DMS153 treated with DMSO at 0.1 percent for 48 hours (cell line): ENCODE data around the gene PIAS4.
"Not testable (repeated sequence)": the region's sequence is repeated elsewhere in the genome, so short reads cannot be mapped to it uniquely, and the experiment has no call there.

Experiments used
- DNase-seq: peaks from one replicate; lab custom pipeline; 2025; ENCODE audit not compliant: unreplicated experiment; lab: John Stamatoyannopoulos, UW

PIAS4 gene

DNA sequence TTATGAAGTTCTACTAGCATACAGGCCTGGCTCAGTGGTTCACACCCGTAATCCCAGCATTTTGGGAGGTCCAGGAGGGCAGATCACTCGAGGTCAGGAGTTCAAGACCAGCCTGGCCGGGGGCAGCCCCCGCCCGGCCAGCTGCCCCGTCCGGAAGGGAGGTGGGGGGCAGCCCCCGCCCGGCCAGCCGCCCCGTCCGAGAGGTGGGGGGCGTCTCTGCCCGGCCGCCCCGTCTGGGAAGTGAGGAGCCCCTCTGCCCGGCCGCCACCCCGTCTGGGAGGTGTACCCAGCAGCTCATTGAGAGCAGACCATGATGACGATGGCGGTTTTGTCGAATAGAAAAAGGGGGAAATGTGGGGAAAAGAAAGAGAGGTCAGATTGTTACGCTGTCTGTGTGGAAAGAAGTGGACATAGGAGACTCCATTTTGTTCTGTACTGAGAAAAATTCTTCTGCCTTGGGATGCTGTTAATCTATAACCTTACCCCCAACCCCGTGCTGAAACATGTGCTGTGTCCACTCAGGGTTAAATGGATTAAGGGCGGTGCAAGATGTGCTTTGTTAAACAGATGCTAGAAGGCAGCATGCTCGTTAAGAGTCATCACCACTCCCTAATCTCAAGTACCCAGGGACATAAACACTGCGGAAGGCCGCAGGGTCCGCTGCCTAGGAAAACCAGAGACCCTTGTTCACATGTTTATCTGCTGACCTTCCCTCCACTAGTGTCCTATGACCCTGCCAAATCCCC is 8.7 kb upstream of the PIAS4 start:
- DNase-seq: not testable (repeated sequence)

DNA sequence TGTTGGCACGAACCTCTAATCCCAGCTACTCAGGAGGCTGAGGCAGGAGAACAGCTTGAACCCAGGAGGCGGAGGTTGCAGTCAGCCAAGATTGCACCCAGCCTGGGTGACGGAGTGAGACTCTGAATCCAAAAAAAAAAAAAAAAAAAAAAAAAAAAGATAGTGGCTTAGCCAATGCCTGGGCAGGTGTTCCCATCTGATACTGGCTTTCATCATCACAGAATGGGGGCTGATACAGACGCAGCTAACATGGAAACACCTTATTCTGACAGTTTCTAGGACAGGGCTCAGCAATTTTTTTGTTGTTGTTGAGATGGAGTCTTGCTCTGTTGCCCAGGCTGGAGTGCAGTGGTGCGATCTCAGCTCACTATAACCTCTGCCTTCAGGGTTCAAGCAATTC is 6.7 kb upstream of the PIAS4 start:
- DNase-seq: not testable (repeated sequence)

DNA sequence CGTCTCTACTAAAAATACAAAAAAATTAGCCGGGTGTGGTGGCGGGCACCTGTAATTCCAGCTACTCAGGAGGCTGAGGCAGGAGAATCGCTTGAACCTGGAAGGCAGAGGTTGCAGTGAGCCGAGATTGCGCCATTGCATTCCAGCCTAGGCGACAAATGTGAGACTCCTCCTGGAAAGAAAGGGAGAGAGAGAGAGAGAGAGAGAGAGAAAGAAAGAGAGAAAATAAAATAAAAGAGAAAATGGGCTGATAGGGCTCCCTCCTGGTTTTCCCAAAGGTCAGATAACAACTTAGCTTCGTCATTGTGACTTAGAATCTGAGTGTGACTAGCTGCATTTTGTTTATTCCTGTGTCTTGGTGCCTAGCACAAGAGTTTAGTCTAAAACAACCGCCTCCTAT is 2.1 kb upstream of the PIAS4 start:
- not testable (repeated sequence) for DNase-seq

DNA sequence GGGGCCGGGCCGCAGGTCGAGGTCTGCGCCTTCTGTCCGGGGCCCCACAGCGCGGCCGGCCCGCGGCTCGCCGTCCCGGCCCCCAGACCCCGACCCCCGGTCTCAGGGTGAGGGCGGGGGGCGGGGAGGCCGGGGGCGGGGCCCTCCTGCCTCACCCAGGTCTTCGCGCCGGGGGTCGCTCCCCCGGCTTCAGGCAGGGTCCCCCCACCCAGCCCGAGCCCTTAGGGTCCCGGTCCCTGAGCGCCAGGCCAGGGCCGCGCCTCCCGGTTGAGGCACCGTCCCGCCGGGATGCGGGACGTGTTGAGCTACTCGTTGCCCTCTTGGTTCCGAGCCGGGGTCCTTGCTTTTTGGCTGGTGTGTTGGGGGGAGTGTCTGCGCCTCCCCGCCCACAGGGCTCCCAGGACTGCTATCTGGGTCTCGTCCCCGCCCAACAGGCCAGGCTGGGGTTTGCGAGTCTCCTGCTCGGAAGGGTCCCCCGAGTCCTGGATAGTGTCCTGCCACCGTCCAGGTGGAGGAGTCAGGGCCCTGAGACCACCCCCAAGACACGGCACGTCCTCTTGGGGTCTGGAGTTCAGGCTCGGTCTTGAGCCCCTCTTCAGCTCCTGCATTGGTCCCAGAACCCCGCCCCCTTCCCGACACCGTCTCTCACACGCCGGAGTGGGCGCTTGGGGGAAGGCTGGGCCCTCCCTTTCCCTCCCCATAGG is 452 bp downstream of the PIAS4 start:
- no peak for DNase-seq

DNA sequence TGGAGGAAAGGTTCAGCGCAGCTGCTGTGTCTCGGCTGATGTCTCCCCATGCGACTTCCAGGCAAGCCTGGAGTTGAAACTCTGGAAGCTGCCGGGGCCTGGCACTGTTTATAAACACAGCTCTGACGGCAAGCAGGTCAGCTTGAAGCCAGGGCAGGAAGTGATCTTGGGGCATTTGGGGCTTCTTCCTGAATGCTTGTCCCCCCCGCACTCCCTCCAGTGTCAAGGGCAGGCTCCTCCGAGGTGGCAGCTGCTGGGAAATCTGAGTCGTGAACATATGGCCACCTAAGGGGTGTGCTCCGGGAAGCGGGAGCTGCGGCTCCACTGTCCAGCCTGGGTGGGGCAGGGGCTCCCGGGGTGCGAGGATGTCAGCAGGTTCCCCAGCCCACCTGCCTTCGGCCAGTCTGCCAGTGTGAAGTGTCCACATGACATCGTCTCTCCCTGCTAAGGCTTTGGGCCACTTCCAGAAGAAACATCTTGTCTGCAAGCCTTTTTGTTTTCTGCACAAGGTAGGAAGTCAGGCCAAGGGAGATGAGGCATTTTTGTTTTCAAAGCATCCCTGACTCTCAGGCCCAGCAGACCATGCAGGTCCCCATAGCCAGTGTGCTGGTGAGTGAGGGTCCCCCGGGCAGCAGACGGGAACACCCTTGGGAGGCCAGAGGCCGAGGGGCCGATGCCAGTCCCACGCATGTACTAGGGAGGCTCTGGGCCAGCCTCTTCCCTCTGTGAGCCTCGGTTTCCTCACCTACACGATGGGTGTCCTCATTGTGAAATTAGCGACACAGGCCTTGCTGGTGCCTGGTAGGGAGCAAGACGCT is 2.7 kb downstream of the PIAS4 start:
- no peak for DNase-seq

DNA sequence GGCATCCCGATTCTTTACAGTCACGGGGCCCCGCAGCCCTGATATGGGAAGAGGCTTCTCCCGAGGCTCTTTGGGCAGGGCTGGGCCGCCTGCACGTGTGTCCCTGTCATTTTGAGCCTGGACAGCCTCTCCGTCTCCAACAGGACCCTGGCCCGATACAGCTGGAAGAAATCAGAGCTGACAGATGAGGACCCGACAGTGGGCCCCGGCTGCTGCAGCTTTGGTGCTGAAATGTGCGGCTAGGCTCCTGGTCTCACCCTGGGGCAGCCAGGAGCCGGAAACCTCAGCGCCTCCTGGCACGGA is 3.2 kb downstream of the PIAS4 start:
- no peak for DNase-seq

DNA sequence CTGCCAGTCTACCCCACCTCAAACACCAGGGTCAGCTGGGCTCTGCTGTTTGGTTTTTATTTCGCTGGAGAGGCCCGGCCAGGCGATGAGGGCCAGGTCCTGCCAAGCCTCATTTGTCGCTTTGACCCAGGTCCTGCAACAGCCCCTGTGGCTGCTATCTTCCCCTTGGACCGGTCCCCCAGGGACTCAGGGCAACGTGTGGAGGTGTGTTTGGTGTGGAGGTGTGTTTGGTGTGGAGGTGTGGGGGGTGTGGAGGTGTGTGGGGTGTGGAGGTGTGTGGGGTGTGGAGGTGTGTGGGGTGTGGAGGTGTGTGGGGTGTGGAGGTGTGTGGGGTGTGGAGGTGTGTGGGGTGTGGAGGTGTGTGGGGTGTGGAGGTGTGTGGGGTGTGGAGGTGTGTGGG is 3.9 kb downstream of the PIAS4 start:
- DNase-seq: not testable (repeated sequence)

DNA sequence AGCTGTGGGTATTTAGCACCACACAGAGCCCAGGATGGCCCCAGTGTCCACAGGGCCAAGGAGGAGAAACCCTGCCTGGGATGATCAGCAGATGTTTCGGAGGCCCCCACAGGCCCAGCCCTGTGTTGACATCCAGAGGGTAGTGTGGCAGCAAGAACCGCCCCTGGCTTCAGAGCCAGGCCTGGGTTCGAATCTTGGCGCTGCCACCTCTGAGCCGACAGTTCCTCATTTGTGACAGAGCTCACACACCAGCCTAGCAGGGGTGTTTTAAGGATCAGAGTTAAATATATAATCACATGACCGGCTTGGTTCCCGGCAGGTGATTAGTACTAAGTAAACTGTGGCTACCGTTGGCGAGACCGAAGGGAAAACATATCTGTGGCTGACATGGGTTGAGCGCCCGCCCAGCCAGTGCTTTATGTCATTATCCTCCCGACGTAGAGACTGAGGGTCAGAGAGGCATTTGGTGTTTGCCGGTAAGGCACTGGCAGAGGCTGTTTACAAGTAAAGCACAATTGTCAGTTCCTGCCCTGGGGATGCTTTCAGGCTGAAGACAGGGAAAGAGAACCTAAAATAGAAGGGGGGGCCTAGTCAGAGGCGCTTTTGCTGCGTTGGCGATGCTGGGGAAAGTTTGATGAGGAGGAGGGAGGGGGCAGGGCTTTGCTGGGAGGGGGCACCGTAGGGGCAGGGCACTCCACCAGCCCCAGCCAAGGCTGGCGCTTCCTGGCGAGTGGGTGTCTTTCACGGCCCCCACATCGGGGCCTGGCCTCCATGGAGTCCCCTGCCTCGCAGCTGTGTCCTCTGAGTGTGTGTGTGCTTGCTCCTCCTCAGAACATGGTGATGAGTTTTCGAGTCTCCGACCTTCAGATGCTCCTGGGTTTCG is 4.8 kb downstream of the PIAS4 start:
- DNase-seq: peak; percentile 4

DNA sequence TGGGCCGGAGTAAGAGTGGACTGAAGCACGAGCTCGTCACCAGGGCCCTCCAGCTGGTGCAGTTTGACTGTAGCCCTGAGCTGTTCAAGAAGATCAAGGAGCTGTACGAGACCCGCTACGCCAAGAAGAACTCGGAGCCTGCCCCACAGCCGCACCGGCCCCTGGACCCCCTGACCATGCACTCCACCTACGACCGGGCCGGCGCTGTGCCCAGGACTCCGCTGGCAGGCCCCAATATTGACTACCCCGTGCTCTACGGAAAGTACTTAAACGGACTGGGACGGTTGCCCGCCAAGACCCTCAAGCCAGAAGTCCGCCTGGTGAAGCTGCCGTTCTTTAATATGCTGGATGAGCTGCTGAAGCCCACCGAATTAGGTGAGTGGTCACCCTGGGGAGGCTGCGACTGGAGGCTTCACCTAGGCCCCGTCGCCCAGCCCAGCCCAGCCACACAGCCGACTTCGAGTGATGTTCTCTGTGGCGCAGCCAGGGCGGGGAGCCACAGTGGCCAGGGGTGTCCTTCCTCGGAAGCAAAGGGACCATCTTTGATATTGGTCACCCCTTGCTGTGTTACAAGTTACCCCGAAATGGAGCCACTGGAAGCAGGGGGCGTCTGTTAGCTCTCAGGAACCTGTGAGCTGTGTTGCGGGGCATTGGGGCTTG is 5.6 kb downstream of the PIAS4 start:
- DNase-seq: no peak

DNA sequence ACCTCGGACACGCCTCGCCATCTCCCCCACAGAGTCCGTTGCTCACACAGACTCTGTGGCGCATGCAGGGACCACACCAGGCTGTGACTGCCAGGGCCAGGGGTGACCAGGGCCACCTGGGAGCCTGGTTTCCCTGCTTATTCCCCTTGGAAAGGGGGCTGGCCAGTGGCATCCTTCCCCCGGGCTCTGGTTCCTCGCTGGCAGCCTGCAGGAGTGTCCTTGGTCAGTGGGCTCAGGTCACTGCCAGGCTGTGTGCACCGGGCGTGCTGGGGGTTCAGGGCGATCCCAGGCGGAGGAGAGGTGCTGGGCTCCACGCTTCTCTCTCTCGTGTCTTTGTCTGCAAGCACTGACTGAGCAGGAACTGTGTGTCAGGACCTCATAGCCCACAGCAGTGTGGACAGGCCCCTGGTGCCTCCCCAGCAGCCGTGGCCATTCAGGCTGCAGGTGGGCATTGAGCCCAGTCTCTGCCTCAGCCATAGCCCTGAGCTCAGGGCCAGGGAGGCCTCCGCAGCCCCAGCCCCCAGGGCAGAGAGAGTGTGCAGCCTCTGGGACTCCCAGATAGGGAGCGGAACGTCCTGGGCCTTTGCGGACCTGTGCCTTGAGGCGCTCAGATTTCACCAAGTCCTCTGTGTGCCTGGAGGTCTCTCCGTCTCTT is 6.5 kb downstream of the PIAS4 start:
- DNase-seq: no peak

DNA sequence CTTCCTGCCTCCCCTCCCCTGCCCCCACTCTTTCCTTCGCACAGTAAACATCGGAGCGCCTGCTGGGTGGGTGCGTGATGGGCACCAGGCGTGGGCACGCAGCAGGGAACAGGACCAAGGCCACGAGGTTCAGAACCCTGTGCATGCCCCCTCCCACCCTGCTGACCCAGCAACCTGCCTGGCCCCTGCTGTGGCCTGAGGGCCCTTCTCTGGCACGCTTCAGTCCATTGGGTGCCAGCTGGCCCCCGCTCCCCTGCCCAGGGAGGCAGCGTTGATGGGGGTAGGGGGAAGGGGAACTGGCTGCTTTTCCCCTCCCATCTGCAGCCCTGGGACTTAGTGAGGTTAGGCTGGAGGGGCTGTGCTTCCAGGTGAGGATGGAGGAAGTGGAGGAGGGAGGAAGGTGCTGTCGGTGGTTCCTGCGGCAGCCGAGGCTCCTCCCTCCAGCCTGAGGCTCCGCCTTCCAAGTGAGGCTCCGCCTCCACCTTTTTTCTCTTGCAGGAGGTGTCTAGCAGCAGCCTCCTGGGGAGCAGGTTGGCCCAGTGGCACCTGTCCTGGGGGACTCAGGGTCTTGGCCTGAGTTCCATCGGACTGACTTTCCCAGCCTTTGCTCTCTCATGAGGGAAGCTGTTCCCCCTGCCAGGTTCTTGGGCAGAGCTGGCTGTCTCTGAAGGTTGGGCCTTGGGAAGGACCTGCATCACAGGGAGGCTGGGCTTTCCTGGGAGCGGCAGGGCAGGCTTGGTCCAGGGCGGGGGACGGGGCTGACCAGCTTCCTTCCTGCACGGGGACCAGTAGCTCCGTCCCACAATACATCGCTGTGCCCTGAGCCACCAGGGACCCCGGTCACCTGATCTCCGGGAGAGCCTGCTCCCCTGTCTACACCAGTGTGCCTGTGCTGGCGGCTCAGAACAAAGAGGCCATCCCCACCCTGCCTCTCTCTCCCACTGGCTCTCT is 7.3 kb downstream of the PIAS4 start:
- no peak for DNase-seq

DNA sequence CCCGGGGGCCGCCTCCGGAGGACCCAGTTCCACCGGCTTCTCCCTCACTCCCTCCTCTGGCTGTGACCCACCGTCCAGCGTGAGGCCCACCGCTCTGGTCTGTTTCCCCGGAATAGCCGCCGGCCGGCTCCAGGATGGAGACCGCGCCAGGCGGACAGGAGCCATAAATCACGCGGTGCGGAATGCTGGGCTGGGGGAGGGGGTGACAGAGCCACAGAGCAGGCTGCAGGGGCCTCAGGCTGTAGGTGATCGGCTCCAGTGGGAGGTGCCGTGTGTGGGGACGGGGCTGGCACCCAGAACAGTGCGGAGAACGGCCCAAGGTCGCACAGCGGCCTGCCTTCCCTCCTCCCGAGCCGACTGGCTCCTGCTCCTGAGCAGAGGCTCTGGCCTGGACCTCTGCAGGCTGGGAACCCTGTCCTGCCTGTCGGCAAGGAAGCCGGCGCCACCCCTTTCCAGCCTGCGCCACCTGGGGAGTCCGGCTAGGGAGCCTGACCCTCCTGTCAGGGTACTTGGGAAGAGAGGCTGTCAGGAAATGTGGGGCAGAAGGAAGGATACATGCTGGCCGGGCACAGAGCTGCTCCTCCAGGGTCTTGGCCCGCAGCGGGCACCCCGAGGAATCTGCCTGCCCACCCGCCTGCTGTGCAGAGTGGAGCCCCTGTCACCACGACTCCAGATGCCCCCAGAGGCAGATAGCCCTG is 8.3 kb downstream of the PIAS4 start:
- no peak for DNase-seq

DNA sequence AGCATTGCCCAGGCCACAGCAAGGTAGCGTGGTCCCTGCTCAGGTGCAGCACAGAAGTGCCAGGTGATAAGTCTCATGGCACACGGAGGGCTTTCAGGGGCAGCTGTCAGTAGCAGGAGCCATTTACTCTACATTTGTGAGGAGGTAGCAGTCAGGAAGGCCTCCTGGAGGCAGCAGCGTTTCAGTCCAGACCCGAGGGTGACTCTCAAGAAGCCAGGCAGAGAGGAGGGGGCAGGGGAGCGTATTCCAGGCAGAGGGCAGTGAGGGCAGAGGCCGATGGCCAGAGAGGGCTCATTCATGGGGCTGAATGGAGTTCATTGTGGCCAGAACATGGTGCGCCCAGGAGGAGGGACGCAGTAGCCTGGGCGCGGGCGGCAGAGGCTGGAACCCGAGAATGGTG is 8.9 kb downstream of the PIAS4 start:
- DNase-seq: no peak

DNA sequence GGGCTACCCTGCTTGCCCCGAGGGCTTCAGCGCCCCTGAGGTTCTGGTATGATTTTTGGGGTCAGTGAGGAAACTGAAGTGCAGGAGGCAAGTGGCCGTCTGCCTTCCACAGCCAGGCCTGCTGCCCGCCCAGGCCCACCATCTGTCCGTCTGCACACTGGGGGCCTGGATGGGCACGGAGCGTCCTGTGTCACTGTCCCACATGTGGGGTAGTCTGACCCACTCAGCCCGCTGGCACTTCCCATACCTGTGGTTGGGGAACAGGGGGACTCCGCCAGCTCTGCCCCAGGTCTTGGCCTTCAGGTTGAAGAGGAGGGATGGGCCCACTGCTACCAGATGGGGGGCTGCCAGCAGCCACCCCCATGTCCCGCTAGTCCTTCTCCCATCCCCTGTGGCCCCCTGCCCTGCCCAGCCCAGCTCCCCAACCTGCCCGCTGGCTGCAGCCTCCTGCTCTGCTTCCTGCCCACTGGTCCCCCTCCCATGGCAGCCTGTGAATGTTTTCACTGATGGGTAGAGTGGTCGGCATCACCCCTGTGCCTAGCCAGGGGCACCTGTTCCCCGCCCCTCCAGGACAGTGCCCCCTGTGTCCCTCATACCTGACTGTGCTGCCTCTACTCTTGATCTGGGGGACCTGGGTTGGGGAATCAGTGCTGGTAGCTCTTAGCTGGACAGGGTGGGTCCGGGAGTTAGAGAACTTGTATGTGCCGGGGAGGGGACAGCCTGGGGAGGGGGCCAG is 9.5 kb downstream of the PIAS4 start:
- no peak for DNase-seq

DNA sequence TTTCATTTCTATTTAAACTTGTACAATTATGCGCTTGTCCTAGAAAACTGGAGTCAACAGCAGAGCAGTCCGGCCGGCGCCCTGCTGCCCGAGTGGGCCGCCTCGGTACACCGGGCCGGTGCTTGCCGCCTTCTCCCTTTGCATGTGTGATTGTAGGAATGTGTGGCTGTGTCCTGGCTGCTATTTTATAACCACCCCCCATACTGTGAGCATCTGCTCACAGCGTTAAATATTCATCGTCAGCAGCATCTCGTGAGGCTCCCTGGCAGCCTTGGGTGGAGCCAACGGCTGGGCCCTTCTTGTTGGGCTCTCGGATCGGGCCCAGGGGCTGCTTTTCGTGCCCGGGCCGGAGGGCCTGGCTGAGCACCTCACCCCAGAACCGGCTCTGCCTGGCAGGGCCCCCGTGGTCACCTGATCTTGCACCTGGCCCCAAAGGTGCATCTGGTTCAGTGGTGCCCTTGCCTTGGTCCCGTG is 10.6 kb downstream of the PIAS4 start:
- no peak for DNase-seq

DNA sequence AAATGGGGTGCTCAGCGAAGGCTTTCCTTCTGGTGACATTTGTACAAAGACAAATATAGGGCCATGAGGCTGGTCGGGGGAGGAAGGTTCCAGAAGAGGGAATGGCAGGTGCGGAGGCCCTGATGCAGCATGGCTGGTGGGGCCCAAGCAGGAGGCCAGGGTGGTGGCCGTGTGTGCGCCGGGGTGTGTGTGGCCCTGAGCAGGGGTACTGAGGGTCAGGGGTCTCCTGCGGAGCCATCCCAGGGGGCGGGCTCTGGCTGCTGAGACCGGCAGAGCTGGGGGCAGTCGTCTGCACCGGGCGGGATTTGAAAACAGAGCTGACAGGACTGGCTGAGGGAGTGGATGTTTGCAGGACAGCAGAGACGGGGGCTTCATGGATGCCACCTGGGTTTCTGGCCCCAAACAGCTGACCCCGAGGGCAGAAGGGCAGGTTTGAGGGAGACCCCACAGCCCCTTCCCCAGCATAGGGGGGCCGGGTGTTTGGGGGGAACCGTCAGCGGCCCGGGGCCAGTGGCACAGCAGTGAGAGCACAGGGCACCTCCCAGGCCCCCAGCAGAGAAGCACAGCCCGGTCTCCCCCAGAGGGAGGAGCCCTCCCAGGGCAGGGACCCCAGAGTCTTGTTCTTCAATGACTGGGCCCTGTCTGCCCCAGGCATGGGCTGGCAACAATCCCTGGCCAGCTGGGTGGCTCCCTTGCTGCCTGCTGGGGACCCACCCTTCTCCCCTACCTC is 11.4 kb downstream of the PIAS4 start:
- no peak for DNase-seq

DNA sequence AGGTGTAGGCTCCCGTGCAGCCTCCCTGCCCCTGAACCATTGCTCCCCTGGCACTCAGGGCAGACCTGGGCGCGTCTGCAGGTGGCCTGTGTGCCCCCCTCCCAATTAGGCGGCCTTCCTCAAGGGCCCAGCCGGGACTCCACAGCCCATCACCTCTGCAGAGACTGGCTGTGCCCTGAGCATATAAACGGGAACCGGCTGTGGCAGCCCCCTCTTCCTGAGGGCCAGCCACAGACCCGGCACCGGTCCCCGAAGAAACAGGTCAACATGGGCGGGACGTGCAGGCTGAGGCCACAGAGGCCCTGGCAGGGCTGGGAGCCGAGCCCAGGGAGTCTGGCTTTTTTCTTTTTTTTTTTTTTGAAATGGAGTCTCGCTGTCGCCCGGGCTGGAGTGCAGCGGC is 12.0 kb downstream of the PIAS4 start:
- no peak for DNase-seq
